ENCODE measurements around the gene SGPP2. TPM values are rescaled to one million over a fixed set of nuclear protein-coding genes. Genes with fewer than 3 reads are reported as not detected.

SGPP2 gene
- 2.3 TPM for total RNA-seq
- long read RNA-seq, partial matches to known transcripts: 0 of 2 reads
- long read RNA-seq, other reads (novel, unspliced or antisense): 0 of 2 reads

DNA sequence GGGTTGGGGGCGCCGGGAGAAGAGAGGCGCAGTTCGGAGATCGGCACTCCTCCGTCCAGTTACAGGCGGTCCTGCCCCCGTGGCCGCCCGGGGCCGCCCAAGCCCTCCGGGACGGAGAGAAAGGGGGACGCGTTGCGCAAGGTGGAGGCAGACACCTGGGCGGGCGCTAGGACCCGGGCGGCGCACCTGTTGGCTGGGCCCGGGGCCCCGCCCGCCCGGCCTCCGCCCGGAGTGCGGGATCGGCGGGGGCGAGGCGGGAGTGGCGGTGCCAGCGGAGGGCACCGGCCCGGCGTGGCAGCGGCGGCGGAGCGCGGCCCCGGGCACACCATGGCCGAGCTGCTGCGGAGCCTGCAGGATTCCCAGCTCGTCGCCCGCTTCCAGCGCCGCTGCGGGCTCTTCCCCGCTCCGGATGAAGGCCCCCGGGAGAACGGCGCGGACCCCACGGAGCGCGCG, at the start of gene SGPP2:
Gene SGPP2, plus strand, starts transcription at position 268 of the 453 bp plus-strand sequence. Its CDS starts 60 bp downstream, at position 328.
- Histone ChIP-seq H3K27ac (replicated peaks) (peak within 1 kb of the TSS; percentile 61), H3K27me3 (ENCODE audit: low read depth) (peaks cover 36% of the 10 kb centered on the region), H3K4me1 (peaks cover 19% of the 10 kb centered on the region), H3K36me3 (no peaks in the 10 kb centered on the region), H3K9me3 (replicated peaks) (no peaks in the 10 kb centered on the region), H3K4me3 (peak within 1 kb of the TSS; percentile 79)
- no peak for TF ChIP-seq CTCF (IDR thresholded peaks at IDR 0.05; ENCODE audit: borderline replicate concordance)
- peak; percentile 20 for DNase-seq
- intact Hi-C loops (cut with micrococcal nuclease): no loop called here

GRCh38 chr2:222375798-222376197, 48.5 kb upstream of the SGPP2 start:
- intact Hi-C loops (cut with micrococcal nuclease): no loop called here
- Histone ChIP-seq H3K9me3 (replicated peaks) (peaks cover 30% of the 10 kb centered on the region), H3K27ac (replicated peaks) (no peak overlapping the region), H3K4me1 (no peaks in the 10 kb centered on the region), H3K4me3 (no peak overlapping the region), H3K27me3 (ENCODE audit: low read depth) (no peaks in the 10 kb centered on the region), H3K36me3 (no peaks in the 10 kb centered on the region)
- TF ChIP-seq CTCF (IDR thresholded peaks at IDR 0.05; ENCODE audit: borderline replicate concordance): no peak
- no peak for DNase-seq

GRCh38 chr2:222380456-222380855, 43.9 kb upstream of the SGPP2 start:
- no peak for TF ChIP-seq CTCF (IDR thresholded peaks at IDR 0.05; ENCODE audit: borderline replicate concordance)
- H3K4me3 ChIP-seq: no peak overlapping the region
- no peaks in the 10 kb centered on the region for H3K36me3 ChIP-seq
- H3K27me3 ChIP-seq (ENCODE audit: low read depth): no peaks in the 10 kb centered on the region
- no peak overlapping the region for H3K27ac ChIP-seq (replicated peaks)
- H3K9me3 ChIP-seq (replicated peaks): no peaks in the 10 kb centered on the region
- intact Hi-C loops (cut with micrococcal nuclease): no loop called here
- no peak for DNase-seq
- H3K4me1 ChIP-seq: peaks cover 11% of the 10 kb centered on the region

- H3K36me3 ChIP-seq: no peaks in the 10 kb centered on the region
- H3K4me1 ChIP-seq: peaks cover 11% of the 10 kb centered on the region
- H3K27ac ChIP-seq (replicated peaks): no peak overlapping the region
- intact Hi-C loops (cut with micrococcal nuclease): no loop called here
- H3K27me3 ChIP-seq (ENCODE audit: low read depth): no peaks in the 10 kb centered on the region
- no peak for TF ChIP-seq CTCF (IDR thresholded peaks at IDR 0.05; ENCODE audit: borderline replicate concordance)
- H3K9me3 ChIP-seq (replicated peaks): no peaks in the 10 kb centered on the region
- no peak overlapping the region for H3K4me3 ChIP-seq
- no peak for DNase-seq
Observed at GRCh38 chr2:222381566-222381965, 42.8 kb upstream of the SGPP2 start.

DNA sequence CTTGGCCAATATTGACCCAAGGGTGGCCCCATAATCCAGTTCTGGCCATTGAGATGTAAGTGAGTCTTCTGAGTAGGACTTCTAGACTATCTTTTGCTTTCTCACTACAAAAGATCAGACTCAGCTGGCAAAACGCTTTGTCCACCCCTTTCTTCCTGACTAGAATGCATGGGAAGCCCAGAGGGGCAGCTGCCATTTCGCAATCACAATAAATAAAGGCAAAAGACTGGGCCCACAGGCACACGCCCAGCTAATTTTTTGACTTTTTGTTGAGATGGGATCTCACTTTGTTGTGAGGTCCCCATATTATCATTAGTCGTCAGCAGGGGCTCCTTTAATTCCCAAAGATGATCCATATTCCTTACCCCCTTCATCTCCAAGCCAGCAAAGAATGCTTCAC, 41.1 kb upstream of the SGPP2 start:
- Histone ChIP-seq H3K27me3 (ENCODE audit: low read depth) (no peaks in the 10 kb centered on the region), H3K4me3 (no peak overlapping the region), H3K36me3 (no peaks in the 10 kb centered on the region), H3K9me3 (replicated peaks) (no peaks in the 10 kb centered on the region), H3K27ac (replicated peaks) (no peak overlapping the region), H3K4me1 (peaks cover 11% of the 10 kb centered on the region)
- intact Hi-C loops (cut with micrococcal nuclease): no loop called here
- TF ChIP-seq CTCF (IDR thresholded peaks at IDR 0.05; ENCODE audit: borderline replicate concordance): no peak
- DNase-seq: no peak
